Stomach (tissue), 9 donors: ENCODE data around the gene SMARCA5. TPM values are rescaled to one million over a fixed set of nuclear protein-coding genes. Genes with fewer than 3 reads are reported as not detected.

Experiments used
- DNase-seq, 2 donors: peaks; one replicate each; pipeline versions ENCODE4 v3.0.0 to v3.0.0-alpha.2; 2013 to 2019
- H3K27ac ChIP-seq, 5 donors: fragments of 200-600 bp in 4 of 5; sonication (generic) in 4 of 5; one replicate each; pipeline ENCODE4 v1.5.1; 2013 to 2019; ENCODE audit warnings: mild to moderate bottlenecking in 1 of 5, moderate library complexity in 1 of 5
- H3K27me3 ChIP-seq, 3 donors: fragments of 200-600 bp; sonication (generic); one replicate each; pipeline ENCODE4 v1.5.1; 2017 to 2019; ENCODE audit warnings: mixed run types in 1 of 3
- H3K36me3 ChIP-seq, 4 donors: fragments of 200-600 bp; sonication (generic); 1 replicate in 3 of 4; 2 replicates in 1 of 4; pipeline ENCODE4 v1.5.1; 2016 to 2019
- H3K4me1 ChIP-seq, 4 donors: fragments of 200-600 bp; sonication (generic); one replicate each; pipeline ENCODE4 v1.5.1; 2016 to 2019
- H3K4me3 ChIP-seq, 4 donors: fragments of 200-600 bp; sonication (generic) in 3 of 4; one replicate each; pipeline ENCODE4 v1.5.1; 2016 to 2019; ENCODE audit warnings: mild to moderate bottlenecking in 1 of 4
- H3K9me3 ChIP-seq, 4 donors: fragments of 200-600 bp; sonication (generic); one replicate each; pipeline ENCODE4 v1.5.1; 2016 to 2019
- CTCF ChIP-seq, 7 experiments: fragments of 450-650 bp in 4 of 7; fragments of 200-600 bp in 3 of 7; sonication (generic) in 3 of 7; IDR thresholded peaks; one replicate each; pipeline ENCODE4 v1.5.1; 2016 to 2019; ENCODE audit warnings: antibody characterized with exemption in 7 of 7, control low read depth in 2 of 7, mild to moderate bottlenecking in 1 of 7
- EP300 ChIP-seq: sonication (generic); formaldehyde crosslinking; IDR thresholded peaks from one replicate; pipeline ENCODE4 v1.6.1; 2017; ENCODE audit warnings: antibody characterized with exemption
- POLR2A ChIP-seq, 4 donors: fragments of 450-650 bp; IDR thresholded peaks; one replicate each; pipeline ENCODE4 v1.6.1; 2016; ENCODE audit warnings: antibody characterized with exemption in 4 of 4, control low read depth in 2 of 4, mild to moderate bottlenecking in 1 of 4, moderate library complexity in 1 of 4
- POLR2AphosphoS5 ChIP-seq, 3 donors: sonication (generic); formaldehyde crosslinking; IDR thresholded peaks; one replicate each; pipeline ENCODE4 v1.6.1; 2016; ENCODE audit warnings: antibody characterized with exemption in 3 of 3
- WGBS, 5 donors: extraction: QIAGEN DNeasy Blood & Tissue Kit in 3 of 5; methylation state at CpG; one replicate each; pipeline versions ENCODE4 v1.1.5 to v1.1.7; 2013 to 2018; 5-methylcytosine and 5-hydroxymethylcytosine counted together
- intact Hi-C: fragments of 100-400 bp; cut with DNase I; formaldehyde crosslinking; loops from one replicate; pipeline ENCODE4 v1.15.1; 2023; ENCODE audit warnings: low total_unique reads
- polyA plus RNA-seq, 3 donors: library from polyadenylated mRNA; stranded (reverse); fragments of 200-250 nt; gene quantifications; one replicate each; pipeline ENCODE4 v1.2.3, GENCODE V29; 2013
- total RNA-seq, 5 donors: library from RNA; depleted of rRNA; stranded (reverse); fragments of >200 nt; gene quantifications; one replicate each; pipeline versions ENCODE4 v1.1.0 to v1.2.3, GENCODE V29; 2014 to 2016
- donor health status: healthy with polysubstance abuse.
- donor health status: Bipolar disorder and iron deficiency.
- donor health status: healthy.

Gene SMARCA5
- total and polyA plus RNA-seq, 8 donors: 10.3 to 78.0 (median 17.3) TPM

GRCh38 chr4:143488687-143489086 is 24.8 kb upstream of the SMARCA5 start:
- no peak overlapping the region for H3K4me3 ChIP-seq
- TF ChIP-seq EP300 (no peak), POLR2A (IDR thresholded peaks at IDR 0.05) (no peak), POLR2AphosphoS5 (IDR thresholded peaks at IDR 0.05) (no peak), CTCF (IDR thresholded peaks at IDR 0.05) (no peak)
- 85 to 100% (median 92%) methylated on average over 2 to 3 of the region's 3 CpGs for WGBS, 5 donors
- H3K36me3 ChIP-seq: no peaks in the 10 kb centered on the region
- H3K27ac ChIP-seq: no peak overlapping the region
- DNase-seq: no peak
- H3K4me1 ChIP-seq: no peaks in the 10 kb centered on the region
- H3K9me3 ChIP-seq: no peaks in the 10 kb centered on the region
- H3K27me3 ChIP-seq: no peaks in the 10 kb centered on the region
- intact Hi-C loops: loop anchor here (5.0 kb wide), 1 partner anchor 291 kb away; no protein-coding TSS in a partner anchor

- H3K9me3 ChIP-seq: no peaks in the 10 kb centered on the region
- no peaks in the 10 kb centered on the region for H3K36me3 ChIP-seq
- H3K27me3 ChIP-seq: no peaks in the 10 kb centered on the region
- H3K27ac ChIP-seq: no peak overlapping the region
- H3K4me3 ChIP-seq: no peak overlapping the region
- H3K4me1 ChIP-seq: no peaks in the 10 kb centered on the region
- 91 to 99% (median 95%) methylated on average over 2 of the region's 2 CpGs for WGBS, 5 donors
- TF ChIP-seq POLR2A (IDR thresholded peaks at IDR 0.05) (no peak), EP300 (no peak), POLR2AphosphoS5 (IDR thresholded peaks at IDR 0.05) (no peak), CTCF (IDR thresholded peaks at IDR 0.05) (no peak)
- DNase-seq: no peak
- intact Hi-C loops: loop anchor here (5.0 kb wide), 1 partner anchor 292 kb away; no protein-coding TSS in a partner anchor
These were observed 24.4 kb upstream of the SMARCA5 start for GRCh38 chr4:143489106-143489505.

GRCh38 chr4:143498021-143498420 is 15.5 kb upstream of the SMARCA5 start:
- no peaks in the 10 kb centered on the region for H3K27me3 ChIP-seq
- H3K4me3 ChIP-seq: no peak overlapping the region
- no peaks in the 10 kb centered on the region for H3K9me3 ChIP-seq
- DNase-seq: no peak
- no peak overlapping the region for H3K27ac ChIP-seq
- H3K36me3 ChIP-seq: no peaks in the 10 kb centered on the region
- intact Hi-C loops: no loop called here
- TF ChIP-seq CTCF (IDR thresholded peaks at IDR 0.05) (no peak), POLR2AphosphoS5 (IDR thresholded peaks at IDR 0.05) (no peak), EP300 (no peak), POLR2A (IDR thresholded peaks at IDR 0.05) (no peak)
- no peaks in the 10 kb centered on the region for H3K4me1 ChIP-seq
- WGBS, 5 donors: 63 to 83% (median 77%) methylated on average over 8 of the region's 8 CpGs

GRCh38 chr4:143502231-143502630 is 11.3 kb upstream of the SMARCA5 start:
- H3K27ac ChIP-seq: no peak overlapping the region
- H3K4me3 ChIP-seq: no peak overlapping the region
- no peaks in the 10 kb centered on the region for H3K27me3 ChIP-seq
- no peak for DNase-seq
- no peaks in the 10 kb centered on the region for H3K36me3 ChIP-seq
- WGBS, 5 donors: 79 to 88% (median 80%) methylated on average over 1 of the region's 1 CpG
- TF ChIP-seq POLR2A (IDR thresholded peaks at IDR 0.05) (no peak), CTCF (IDR thresholded peaks at IDR 0.05) (no peak), EP300 (no peak), POLR2AphosphoS5 (IDR thresholded peaks at IDR 0.05) (no peak)
- intact Hi-C loops: no loop called here
- H3K9me3 ChIP-seq: no peaks in the 10 kb centered on the region
- H3K4me1 ChIP-seq: no peaks in the 10 kb centered on the region
